ENCODE results near the gene TMEM89. TPM values are rescaled to one million over a fixed set of nuclear protein-coding genes. Genes with fewer than 3 reads are reported as not detected.

Gene TMEM89
- total and polyA plus RNA-seq, 2 experiments from 2014 or later = not detected

DNA sequence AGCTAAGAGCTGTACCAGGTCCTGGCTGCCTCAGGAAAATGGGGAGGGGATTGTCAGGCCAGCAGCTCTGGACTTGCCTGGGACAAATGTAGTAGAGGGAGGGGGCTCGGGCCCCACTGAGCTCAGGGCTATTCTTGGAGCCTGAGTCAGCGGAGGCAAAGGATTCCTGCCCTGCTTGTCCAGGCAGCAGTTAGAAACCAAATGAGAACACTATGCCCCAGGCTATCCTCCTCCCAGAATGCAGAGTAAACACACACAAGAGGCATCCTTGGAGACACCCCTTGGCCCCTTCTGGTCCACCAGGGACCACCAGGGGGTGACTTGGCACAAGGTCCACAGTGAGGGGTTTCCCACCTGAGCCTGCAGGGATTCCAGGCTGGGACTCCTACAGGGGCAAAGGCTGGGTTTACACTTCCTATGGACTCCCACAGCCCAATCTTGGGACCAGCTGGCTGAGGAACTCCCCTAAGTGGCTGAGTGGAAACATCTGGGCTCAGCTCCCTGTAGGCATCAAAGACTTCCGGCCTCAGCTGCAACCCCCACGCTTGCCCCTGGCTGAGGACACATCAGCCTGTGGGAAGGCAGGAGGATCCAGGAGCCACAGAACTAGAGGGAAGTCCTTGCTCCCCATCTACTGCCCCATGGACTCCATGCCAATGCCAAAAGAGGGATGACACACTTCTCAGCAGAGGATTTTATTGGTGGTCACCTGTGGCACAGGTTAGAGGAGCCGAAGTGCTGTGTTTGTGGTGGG is 23.1 kb downstream of the TMEM89 start:
- ATAC-seq = no peak
- no peak overlapping the region for H3K27ac ChIP-seq (ENCODE audit: low read depth)

More for the DNA sequence above, 23.1 kb downstream of the TMEM89 start:
- TF ChIP-seq EZH2phosphoT487 (IDR thresholded peaks at IDR 0.05; ENCODE audit: unreplicated experiment) (no peak), STAT1 (IDR thresholded peaks at IDR 0.05; ENCODE audit: unreplicated experiment) (no peak), ZNF331 (CRISPR knock-in tag; IDR thresholded peaks at IDR 0.05; ENCODE audit: low read depth) (no peak), ZNF114 (CRISPR knock-in tag; IDR thresholded peaks at IDR 0.05) (no peak), NANOG (IDR thresholded peaks at IDR 0.05; ENCODE audit: borderline replicate concordance) (no peak), EZH2 (IDR thresholded peaks at IDR 0.05; ENCODE audit: low read depth, unreplicated experiment) (no peak), JUNB (IDR thresholded peaks at IDR 0.05; ENCODE audit: unreplicated experiment) (no peak), CREB1 (CRISPR knock-in tag; IDR thresholded peaks at IDR 0.05; ENCODE audit: low read depth) (no peak), POLR2AphosphoS5 (IDR thresholded peaks at IDR 0.05; ENCODE audit: low read depth) (no peak)
- TF ChIP-seq, protein P1, sequence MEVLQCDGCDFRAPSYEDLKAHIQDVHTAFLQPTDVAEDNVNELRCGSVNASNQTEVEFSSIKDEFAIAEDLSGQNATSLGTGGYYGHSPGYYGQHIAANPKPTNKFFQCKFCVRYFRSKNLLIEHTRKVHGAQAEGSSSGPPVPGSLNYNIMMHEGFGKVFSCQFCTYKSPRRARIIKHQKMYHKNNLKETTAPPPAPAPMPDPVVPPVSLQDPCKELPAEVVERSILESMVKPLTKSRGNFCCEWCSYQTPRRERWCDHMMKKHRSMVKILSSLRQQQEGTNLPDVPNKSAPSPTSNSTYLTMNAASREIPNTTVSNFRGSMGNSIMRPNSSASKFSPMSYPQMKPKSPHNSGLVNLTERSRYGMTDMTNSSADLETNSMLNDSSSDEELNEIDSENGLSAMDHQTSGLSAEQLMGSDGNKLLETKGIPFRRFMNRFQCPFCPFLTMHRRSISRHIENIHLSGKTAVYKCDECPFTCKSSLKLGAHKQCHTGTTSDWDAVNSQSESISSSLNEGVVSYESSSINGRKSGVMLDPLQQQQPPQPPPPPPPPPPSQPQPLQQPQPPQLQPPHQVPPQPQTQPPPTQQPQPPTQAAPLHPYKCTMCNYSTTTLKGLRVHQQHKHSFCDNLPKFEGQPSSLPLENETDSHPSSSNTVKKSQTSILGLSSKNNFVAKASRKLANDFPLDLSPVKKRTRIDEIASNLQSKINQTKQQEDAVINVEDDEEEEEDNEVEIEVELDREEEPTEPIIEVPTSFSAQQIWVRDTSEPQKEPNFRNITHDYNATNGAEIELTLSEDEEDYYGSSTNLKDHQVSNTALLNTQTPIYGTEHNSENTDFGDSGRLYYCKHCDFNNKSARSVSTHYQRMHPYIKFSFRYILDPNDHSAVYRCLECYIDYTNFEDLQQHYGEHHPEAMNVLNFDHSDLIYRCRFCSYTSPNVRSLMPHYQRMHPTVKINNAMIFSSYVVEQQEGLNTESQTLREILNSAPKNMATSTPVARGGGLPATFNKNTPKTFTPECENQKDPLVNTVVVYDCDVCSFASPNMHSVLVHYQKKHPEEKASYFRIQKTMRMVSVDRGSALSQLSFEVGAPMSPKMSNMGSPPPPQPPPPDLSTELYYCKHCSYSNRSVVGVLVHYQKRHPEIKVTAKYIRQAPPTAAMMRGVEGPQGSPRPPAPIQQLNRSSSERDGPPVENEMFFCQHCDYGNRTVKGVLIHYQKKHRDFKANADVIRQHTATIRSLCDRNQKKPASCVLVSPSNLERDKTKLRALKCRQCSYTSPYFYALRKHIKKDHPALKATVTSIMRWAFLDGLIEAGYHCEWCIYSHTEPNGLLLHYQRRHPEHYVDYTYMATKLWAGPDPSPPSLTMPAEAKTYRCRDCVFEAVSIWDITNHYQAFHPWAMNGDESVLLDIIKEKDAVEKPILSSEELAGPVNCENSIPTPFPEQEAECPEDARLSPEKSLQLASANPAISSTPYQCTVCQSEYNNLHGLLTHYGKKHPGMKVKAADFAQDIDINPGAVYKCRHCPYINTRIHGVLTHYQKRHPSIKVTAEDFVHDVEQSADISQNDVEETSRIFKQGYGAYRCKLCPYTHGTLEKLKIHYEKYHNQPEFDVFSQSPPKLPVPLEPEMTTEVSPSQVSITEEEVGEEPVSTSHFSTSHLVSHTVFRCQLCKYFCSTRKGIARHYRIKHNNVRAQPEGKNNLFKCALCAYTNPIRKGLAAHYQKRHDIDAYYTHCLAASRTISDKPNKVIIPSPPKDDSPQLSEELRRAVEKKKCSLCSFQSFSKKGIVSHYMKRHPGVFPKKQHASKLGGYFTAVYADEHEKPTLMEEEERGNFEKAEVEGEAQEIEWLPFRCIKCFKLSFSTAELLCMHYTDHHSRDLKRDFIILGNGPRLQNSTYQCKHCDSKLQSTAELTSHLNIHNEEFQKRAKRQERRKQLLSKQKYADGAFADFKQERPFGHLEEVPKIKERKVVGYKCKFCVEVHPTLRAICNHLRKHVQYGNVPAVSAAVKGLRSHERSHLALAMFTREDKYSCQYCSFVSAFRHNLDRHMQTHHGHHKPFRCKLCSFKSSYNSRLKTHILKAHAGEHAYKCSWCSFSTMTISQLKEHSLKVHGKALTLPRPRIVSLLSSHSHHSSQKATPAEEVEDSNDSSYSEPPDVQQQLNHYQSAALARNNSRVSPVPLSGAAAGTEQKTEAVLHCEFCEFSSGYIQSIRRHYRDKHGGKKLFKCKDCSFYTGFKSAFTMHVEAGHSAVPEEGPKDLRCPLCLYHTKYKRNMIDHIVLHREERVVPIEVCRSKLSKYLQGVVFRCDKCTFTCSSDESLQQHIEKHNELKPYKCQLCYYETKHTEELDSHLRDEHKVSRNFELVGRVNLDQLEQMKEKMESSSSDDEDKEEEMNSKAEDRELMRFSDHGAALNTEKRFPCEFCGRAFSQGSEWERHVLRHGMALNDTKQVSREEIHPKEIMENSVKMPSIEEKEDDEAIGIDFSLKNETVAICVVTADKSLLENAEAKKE (CRISPR knock-in tag; IDR thresholded peaks at IDR 0.05) = no peak
- TF ChIP-seq, protein P2, sequence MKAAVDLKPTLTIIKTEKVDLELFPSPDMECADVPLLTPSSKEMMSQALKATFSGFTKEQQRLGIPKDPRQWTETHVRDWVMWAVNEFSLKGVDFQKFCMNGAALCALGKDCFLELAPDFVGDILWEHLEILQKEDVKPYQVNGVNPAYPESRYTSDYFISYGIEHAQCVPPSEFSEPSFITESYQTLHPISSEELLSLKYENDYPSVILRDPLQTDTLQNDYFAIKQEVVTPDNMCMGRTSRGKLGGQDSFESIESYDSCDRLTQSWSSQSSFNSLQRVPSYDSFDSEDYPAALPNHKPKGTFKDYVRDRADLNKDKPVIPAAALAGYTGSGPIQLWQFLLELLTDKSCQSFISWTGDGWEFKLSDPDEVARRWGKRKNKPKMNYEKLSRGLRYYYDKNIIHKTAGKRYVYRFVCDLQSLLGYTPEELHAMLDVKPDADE (IDR thresholded peaks at IDR 0.05) = no peak
- TF ChIP-seq, protein P3, sequence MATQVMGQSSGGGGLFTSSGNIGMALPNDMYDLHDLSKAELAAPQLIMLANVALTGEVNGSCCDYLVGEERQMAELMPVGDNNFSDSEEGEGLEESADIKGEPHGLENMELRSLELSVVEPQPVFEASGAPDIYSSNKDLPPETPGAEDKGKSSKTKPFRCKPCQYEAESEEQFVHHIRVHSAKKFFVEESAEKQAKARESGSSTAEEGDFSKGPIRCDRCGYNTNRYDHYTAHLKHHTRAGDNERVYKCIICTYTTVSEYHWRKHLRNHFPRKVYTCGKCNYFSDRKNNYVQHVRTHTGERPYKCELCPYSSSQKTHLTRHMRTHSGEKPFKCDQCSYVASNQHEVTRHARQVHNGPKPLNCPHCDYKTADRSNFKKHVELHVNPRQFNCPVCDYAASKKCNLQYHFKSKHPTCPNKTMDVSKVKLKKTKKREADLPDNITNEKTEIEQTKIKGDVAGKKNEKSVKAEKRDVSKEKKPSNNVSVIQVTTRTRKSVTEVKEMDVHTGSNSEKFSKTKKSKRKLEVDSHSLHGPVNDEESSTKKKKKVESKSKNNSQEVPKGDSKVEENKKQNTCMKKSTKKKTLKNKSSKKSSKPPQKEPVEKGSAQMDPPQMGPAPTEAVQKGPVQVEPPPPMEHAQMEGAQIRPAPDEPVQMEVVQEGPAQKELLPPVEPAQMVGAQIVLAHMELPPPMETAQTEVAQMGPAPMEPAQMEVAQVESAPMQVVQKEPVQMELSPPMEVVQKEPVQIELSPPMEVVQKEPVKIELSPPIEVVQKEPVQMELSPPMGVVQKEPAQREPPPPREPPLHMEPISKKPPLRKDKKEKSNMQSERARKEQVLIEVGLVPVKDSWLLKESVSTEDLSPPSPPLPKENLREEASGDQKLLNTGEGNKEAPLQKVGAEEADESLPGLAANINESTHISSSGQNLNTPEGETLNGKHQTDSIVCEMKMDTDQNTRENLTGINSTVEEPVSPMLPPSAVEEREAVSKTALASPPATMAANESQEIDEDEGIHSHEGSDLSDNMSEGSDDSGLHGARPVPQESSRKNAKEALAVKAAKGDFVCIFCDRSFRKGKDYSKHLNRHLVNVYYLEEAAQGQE (IDR thresholded peaks at IDR 0.05; ENCODE audit: unreplicated experiment) = no peak
- TF ChIP-seq, protein P4, sequence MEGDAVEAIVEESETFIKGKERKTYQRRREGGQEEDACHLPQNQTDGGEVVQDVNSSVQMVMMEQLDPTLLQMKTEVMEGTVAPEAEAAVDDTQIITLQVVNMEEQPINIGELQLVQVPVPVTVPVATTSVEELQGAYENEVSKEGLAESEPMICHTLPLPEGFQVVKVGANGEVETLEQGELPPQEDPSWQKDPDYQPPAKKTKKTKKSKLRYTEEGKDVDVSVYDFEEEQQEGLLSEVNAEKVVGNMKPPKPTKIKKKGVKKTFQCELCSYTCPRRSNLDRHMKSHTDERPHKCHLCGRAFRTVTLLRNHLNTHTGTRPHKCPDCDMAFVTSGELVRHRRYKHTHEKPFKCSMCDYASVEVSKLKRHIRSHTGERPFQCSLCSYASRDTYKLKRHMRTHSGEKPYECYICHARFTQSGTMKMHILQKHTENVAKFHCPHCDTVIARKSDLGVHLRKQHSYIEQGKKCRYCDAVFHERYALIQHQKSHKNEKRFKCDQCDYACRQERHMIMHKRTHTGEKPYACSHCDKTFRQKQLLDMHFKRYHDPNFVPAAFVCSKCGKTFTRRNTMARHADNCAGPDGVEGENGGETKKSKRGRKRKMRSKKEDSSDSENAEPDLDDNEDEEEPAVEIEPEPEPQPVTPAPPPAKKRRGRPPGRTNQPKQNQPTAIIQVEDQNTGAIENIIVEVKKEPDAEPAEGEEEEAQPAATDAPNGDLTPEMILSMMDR (conservative IDR thresholded peaks at IDR 0.05; ENCODE audit: low read depth in 2 of 2) = no peak
- 0 out of 2 replicates have a peak, but pooled peaks cover 7% of the 10 kb centered on the region for H3F3A ChIP-seq (replicated peaks; ENCODE audit: low read depth)
- peaks cover 12% of the 10 kb centered on the region for H3K4me1 Mint-ChIP-seq
- peaks cover 10% of the 10 kb centered on the region for H3K36me3 ChIP-seq (ENCODE audit: insufficient read depth)
- no peak overlapping the region for H3K27ac Mint-ChIP-seq
- H3K27me3 ChIP-seq (ENCODE audit: insufficient read depth) = peaks cover 11% of the 10 kb centered on the region; the same call in 1 of the 2 replicates
- H4K20me1 ChIP-seq (replicated peaks; ENCODE audit: insufficient read depth) = peaks cover 7% of the 10 kb centered on the region
- no peaks in the 10 kb centered on the region for H3K9me2 ChIP-seq (ENCODE audit: insufficient read depth)
- peaks cover 17% of the 10 kb centered on the region; the same call in 1 of the 2 replicates for H3K4me1 ChIP-seq (ENCODE audit: insufficient read depth)
- no peaks in the 10 kb centered on the region for H3K79me2 ChIP-seq (replicated peaks; ENCODE audit: insufficient read depth)
- no peak for DNase-seq (ENCODE audit: low spot score)
- peaks cover 56% of the 10 kb centered on the region for H3K36me3 Mint-ChIP-seq (ENCODE audit: low read depth)
- H3K27me3 Mint-ChIP-seq (ENCODE audit: insufficient read depth, low read depth, poor library complexity) = peaks cover 26% of the 10 kb centered on the region
- no peak overlapping the region for H3K4me3 ChIP-seq
- no peak overlapping the region for H3K4me3 Mint-ChIP-seq
- no peaks in the 10 kb centered on the region for H3K9me3 Mint-ChIP-seq
- no peak overlapping the region for H3K4me2 ChIP-seq
- H2AFZ ChIP-seq = no peak overlapping the region

All from GM23338 (cell line).